ENCODE data around the gene TDRD1. TPM values are rescaled to one million over a fixed set of nuclear protein-coding genes. Genes with fewer than 3 reads are reported as not detected.

Gene TDRD1
- total and polyA plus RNA-seq, 2 donors (not counting 1 experiment from before 2014, with no cell fraction given), result 0.10 to 0.22 TPM

DNA sequence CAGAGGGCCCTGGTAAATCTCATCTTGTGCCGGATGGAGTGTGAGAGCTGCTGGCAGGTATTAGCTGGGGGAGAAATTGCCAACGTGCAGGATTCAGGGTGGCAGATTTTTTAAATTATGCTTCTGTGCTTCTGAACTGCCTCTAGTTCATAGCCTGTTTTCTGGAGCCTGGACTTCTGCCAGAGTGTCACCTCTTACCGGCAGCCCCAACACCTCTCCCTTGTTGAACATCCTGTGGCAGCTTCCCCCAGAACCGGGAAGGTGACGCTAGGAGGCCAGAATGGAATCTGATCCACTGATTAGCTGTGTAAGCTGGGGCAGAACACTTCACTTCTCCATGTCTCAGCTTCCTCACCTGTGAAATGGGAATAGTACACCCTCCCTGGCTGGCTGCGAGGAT is 65.0 kb downstream of the TDRD1 start:
- Histone ChIP-seq H3K4me2 (replicated peaks; ENCODE audit: low read depth, low read length, poor library complexity, severe bottlenecking) (no peak overlapping the region), H3K27me3 (replicated peaks in 1 of 4; ENCODE audit: control extremely low read depth in 1 of 4, control insufficient read depth in 3 of 4, insufficient read depth in 4 of 4, low read length in 3 of 4) (peaks cover 0 to 29% (median 6%) of the 10 kb centered on the region in 4 experiments), H3K27ac (ENCODE audit: low read length in 2 of 2) (no peak overlapping the region), H4K20me1 (ENCODE audit: control insufficient read depth, insufficient read depth, low read length, poor library complexity, severe bottlenecking) (no peaks in the 10 kb centered on the region), H3K9ac (ENCODE audit: low read length) (no peak overlapping the region), H3K4me3 (ENCODE audit: control extremely low read depth in 1 of 5, extremely low read depth in 1 of 5, insufficient read depth in 1 of 5, low read depth in 2 of 5, low read length in 4 of 5) (no peak overlapping the region), H3K36me3 (replicated peaks in 1 of 2; ENCODE audit: control extremely low read depth in 1 of 2, control insufficient read depth in 1 of 2, extremely low read depth in 1 of 2, insufficient read depth in 2 of 2, low read length in 1 of 2) (no peaks in the 10 kb centered on the region), H3K79me2 (ENCODE audit: control insufficient read depth, insufficient read depth, low read length) (no peaks in the 10 kb centered on the region), H2AFZ (ENCODE audit: insufficient read depth, low read depth, low read length, poor library complexity, severe bottlenecking) (no peak overlapping the region), H3K4me1 (ENCODE audit: control insufficient read depth in 2 of 2, insufficient read depth in 2 of 2, low read length in 2 of 2) (peaks cover 1 to 5% of the 10 kb centered on the region in 2 donors), H3K9me3 (ENCODE audit: control extremely low read depth in 1 of 3, control insufficient read depth in 2 of 3, insufficient read depth in 1 of 3, low read length in 2 of 3) (no peaks in the 10 kb centered on the region)
- DNase-seq, result no peak
- Mint-ChIP-seq H3K4me1 (peaks cover 2% of the 10 kb centered on the region), H3K9me3 (ENCODE audit: insufficient read depth) (no peaks in the 10 kb centered on the region), H3K4me3 (no peak overlapping the region), H3K27me3 (peaks cover 53% of the 10 kb centered on the region), H3K27ac (no peak overlapping the region)
- ChIA-PET POLR2A (no interaction called here), CTCF (no interaction called here)
- TF ChIP-seq, protein P1, sequence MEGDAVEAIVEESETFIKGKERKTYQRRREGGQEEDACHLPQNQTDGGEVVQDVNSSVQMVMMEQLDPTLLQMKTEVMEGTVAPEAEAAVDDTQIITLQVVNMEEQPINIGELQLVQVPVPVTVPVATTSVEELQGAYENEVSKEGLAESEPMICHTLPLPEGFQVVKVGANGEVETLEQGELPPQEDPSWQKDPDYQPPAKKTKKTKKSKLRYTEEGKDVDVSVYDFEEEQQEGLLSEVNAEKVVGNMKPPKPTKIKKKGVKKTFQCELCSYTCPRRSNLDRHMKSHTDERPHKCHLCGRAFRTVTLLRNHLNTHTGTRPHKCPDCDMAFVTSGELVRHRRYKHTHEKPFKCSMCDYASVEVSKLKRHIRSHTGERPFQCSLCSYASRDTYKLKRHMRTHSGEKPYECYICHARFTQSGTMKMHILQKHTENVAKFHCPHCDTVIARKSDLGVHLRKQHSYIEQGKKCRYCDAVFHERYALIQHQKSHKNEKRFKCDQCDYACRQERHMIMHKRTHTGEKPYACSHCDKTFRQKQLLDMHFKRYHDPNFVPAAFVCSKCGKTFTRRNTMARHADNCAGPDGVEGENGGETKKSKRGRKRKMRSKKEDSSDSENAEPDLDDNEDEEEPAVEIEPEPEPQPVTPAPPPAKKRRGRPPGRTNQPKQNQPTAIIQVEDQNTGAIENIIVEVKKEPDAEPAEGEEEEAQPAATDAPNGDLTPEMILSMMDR (IDR thresholded peaks at IDR 0.05), result no peak
- TF ChIP-seq EZH2 (IDR thresholded peaks at IDR 0.05; ENCODE audit: borderline replicate concordance, insufficient read depth, low read depth, low read length, poor library complexity, severe bottlenecking), result no peak
- 36% methylated on average over 4 of the region's 6 CpGs for WGBS (ENCODE audit: insufficient coverage)
- intact Hi-C loops (cut with micrococcal nuclease), result no loop called here
- ATAC-seq (ENCODE audit: low read depth), result no peak

DNA sequence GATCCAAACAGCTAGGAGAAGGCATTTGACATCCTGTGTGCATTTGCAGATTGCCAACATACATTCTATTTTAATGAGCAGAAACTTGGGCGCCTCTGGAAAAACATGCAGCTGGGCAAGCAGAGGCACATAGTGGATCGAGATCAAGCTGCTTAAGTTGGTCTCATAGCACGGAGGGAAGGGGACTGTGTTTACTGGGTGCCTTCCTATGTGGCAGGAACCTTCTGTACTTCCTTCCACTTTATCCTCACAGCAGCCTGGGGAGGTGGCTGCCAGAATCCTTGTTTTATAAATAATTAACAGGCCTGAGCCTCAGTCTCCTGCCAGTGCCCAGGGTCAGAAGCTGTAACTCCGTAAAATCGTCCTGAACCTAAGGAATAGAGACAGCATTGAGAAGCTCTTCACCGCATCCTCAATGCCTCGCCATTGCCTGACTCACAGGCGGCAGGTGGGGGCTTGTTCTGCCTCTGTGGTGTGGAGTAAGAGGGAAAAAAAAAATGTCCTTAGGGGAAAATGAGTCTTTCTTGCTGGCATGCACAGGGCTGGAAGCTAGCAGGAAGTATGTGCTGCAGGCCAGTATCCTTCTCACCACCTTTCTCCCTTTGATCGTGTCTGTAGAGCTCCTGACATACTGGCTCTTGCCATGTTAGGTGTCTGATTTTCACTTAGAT is 66.1 kb downstream of the TDRD1 start:
- no peak overlapping the region for H3K4me3 ChIP-seq (ENCODE audit: control extremely low read depth in 1 of 5, extremely low read depth in 1 of 5, insufficient read depth in 1 of 5, low read depth in 2 of 5, low read length in 4 of 5)
- intact Hi-C loops (cut with micrococcal nuclease), result no loop called here
- no peak overlapping the region for H3K27ac ChIP-seq (ENCODE audit: low read length in 2 of 2)
- ChIA-PET POLR2A (no interaction called here), CTCF (no interaction called here)
- H3K27me3 ChIP-seq (replicated peaks in 1 of 4; ENCODE audit: control extremely low read depth in 1 of 4, control insufficient read depth in 3 of 4, insufficient read depth in 4 of 4, low read length in 3 of 4), result peaks cover 0 to 18% (median 3%) of the 10 kb centered on the region in 4 experiments
- H3K36me3 ChIP-seq (replicated peaks in 1 of 2; ENCODE audit: control extremely low read depth in 1 of 2, control insufficient read depth in 1 of 2, extremely low read depth in 1 of 2, insufficient read depth in 2 of 2, low read length in 1 of 2), result no peaks in the 10 kb centered on the region
- TF ChIP-seq, protein P1 (IDR thresholded peaks at IDR 0.05), result no peak
- no peak for TF ChIP-seq EZH2 (IDR thresholded peaks at IDR 0.05; ENCODE audit: borderline replicate concordance, insufficient read depth, low read depth, low read length, poor library complexity, severe bottlenecking)
- no peak overlapping the region for H3K9ac ChIP-seq (ENCODE audit: low read length)
- 81% methylated on average over 6 of the region's 9 CpGs for WGBS (ENCODE audit: insufficient coverage)
- Mint-ChIP-seq H3K4me3 (no peak overlapping the region), H3K27me3 (peaks cover 51% of the 10 kb centered on the region), H3K4me1 (no peaks in the 10 kb centered on the region), H3K27ac (no peak overlapping the region), H3K9me3 (ENCODE audit: insufficient read depth) (peaks cover 5% of the 10 kb centered on the region)
- no peaks in the 10 kb centered on the region for H3K79me2 ChIP-seq (ENCODE audit: control insufficient read depth, insufficient read depth, low read length)
- ATAC-seq (ENCODE audit: low read depth) (no peak), DNase-seq (no peak)
- no peaks in the 10 kb centered on the region for H3K4me1 ChIP-seq (ENCODE audit: control insufficient read depth in 2 of 2, insufficient read depth in 2 of 2, low read length in 2 of 2)
- no peak overlapping the region for H2AFZ ChIP-seq (ENCODE audit: insufficient read depth, low read depth, low read length, poor library complexity, severe bottlenecking)
- no peaks in the 10 kb centered on the region for H3K9me3 ChIP-seq (ENCODE audit: control extremely low read depth in 1 of 3, control insufficient read depth in 2 of 3, insufficient read depth in 1 of 3, low read length in 2 of 3)
- H3K4me2 ChIP-seq (replicated peaks; ENCODE audit: low read depth, low read length, poor library complexity, severe bottlenecking), result no peak overlapping the region
- H4K20me1 ChIP-seq (ENCODE audit: control insufficient read depth, insufficient read depth, low read length, poor library complexity, severe bottlenecking), result no peaks in the 10 kb centered on the region

Measured in B cell (primary cell).